Testis (tissue), 2 donors: Measurements from ENCODE around the gene WDR27.

Experiments used
- POLR2A ChIP-seq: fragments of 450-650 bp; IDR thresholded peaks from one replicate; pipeline ENCODE4 v1.6.1; 2017; ENCODE audit warnings: antibody characterized with exemption, mild to moderate bottlenecking, moderate library complexity
- TF ChIP-seq, protein P1 (sequence below), 3 experiments: fragments of 450-650 bp in 2 of 3; fragments of 200-600 bp in 1 of 3; sonication (generic) in 1 of 3; IDR thresholded peaks; one replicate each; pipeline ENCODE4 v1.5.1; 2016 to 2019; ENCODE audit warnings: antibody characterized with exemption in 3 of 3, mild to moderate bottlenecking in 2 of 3, moderate library complexity in 1 of 3

DNA sequence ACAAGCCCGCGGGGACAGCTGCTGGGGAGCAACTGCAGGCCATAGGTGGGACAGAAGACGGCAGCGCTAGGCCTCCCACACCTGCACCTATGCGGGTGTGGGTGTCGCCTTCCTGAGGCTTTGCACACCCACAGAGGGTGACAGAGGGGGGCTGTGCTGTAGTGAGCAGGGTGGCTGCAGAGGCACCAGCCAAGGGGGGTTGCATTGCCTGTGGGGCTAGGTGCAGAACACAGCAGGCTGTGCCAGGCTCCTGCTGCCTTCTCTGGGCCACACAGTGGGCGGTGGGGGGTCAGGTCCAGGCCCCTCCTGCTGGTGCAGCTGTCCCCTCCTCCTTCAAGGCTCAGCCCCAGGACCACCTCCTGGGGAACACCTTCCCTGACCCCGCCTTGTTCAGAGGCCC, 75.7 kb downstream of the WDR27 start:
- TF ChIP-seq, protein P1, sequence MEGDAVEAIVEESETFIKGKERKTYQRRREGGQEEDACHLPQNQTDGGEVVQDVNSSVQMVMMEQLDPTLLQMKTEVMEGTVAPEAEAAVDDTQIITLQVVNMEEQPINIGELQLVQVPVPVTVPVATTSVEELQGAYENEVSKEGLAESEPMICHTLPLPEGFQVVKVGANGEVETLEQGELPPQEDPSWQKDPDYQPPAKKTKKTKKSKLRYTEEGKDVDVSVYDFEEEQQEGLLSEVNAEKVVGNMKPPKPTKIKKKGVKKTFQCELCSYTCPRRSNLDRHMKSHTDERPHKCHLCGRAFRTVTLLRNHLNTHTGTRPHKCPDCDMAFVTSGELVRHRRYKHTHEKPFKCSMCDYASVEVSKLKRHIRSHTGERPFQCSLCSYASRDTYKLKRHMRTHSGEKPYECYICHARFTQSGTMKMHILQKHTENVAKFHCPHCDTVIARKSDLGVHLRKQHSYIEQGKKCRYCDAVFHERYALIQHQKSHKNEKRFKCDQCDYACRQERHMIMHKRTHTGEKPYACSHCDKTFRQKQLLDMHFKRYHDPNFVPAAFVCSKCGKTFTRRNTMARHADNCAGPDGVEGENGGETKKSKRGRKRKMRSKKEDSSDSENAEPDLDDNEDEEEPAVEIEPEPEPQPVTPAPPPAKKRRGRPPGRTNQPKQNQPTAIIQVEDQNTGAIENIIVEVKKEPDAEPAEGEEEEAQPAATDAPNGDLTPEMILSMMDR (IDR thresholded peaks at IDR 0.05), result no peak
- no peak for TF ChIP-seq POLR2A
